ENCODE data around the gene PLA2G4B.

The PLA2G4B gene

GRCh38 chr15:41885841-41886240 is 47.2 kb downstream of the PLA2G4B start:
- no peak for DNase-seq

- no peak for DNase-seq
Measured at GRCh38 chr15:41886741-41887140, 48.1 kb downstream of the PLA2G4B start.

DNA sequence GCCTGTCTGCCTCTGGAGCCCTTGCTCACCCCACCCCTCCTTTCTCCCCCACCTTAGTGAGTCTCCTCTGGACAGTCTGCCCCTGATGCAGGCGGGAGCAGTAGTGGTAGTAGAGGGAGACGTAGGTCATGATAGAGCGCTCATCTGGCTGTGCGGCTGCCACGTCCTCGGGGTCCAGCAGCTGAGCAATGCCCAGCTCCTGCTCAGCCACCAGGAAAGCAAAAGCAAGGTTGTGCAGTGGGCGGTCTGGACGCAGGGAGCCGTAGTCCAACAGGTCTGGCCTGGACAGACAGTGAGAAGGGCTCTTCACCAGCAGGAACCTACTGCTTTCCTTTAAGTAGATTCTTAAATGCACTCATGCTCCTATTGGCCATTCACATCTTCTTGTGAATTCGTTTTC is 48.5 kb downstream of the PLA2G4B start:
- no peak for DNase-seq

- no peak for DNase-seq
Measured at GRCh38 chr15:41887893-41888292, 49.2 kb downstream of the PLA2G4B start.

DNA sequence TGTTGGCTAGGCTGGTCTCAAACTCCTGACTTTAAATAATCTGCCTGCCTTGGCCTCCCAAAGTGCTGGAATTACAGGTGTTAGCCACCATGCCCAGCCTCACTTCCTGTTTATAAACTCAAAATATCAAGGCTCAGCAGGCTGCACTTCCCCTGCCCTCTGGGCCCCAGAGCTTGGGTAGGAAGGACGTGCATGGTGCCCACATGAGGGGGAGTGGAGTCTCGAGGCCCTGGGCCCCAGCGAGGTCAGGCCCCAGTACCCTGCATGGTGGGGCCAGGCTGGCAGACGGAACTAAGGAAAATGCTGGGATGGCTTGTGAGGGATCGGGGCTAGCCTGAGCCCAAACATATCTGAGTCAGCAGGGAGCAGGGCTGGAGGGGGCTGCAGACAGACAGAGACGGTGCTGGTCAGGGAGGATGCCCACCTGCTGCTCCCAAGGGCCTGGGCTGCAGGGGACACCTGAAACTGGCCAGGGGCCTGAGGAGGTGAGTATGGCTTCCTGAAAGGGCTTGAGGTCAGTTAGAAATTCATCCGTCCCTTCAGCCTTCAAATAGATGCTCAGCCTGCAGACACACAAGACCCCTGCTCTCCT is 50.1 kb downstream of the PLA2G4B start:
- DNase-seq = no peak

GRCh38 chr15:41890050-41890690 is 51.5 kb downstream of the PLA2G4B start:
- DNase-seq = no peak

DNA sequence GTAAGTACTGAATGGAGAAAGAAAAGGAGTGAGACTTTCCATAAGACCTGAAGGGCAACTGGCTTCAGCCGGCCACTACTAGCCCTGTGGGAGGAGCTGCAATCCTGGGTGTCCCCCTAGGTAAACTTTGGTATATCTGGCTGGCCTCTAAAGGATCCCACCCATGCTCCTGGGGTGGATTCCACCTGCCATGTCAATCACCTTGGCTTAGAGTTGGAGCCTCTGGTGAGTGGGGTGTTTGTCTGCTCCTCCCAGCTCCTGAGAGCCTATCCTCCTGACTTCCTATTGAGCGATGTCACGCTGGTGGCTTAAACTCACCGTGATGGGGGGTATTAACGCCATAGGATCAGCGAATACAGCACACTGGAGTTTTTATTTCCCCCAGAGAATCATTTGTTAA is 52.6 kb downstream of the PLA2G4B start:
- DNase-seq = no peak

DNA sequence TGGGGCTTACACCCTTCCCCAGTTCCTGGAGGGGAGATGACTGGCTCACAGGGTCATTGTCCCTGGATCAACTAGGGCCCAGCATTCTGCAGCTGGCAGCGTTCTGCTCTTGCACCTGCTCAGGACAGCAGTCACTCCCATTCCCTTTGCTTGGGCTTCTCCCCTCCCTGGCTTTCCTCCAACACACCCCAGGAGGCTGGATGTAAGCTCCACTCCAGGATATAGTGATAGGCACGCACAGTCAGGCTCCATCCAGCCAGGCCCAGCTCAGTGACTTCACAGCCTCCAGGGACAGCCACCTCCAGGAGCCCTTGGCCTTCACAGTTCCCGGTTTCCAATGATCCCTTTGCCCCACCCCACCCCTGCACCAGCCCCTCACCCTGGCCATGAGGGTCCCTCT is 53.3 kb downstream of the PLA2G4B start:
- DNase-seq = no peak

- DNase-seq = no peak
Measured at GRCh38 chr15:41892621-41893421, 54.2 kb downstream of the PLA2G4B start.

DNA sequence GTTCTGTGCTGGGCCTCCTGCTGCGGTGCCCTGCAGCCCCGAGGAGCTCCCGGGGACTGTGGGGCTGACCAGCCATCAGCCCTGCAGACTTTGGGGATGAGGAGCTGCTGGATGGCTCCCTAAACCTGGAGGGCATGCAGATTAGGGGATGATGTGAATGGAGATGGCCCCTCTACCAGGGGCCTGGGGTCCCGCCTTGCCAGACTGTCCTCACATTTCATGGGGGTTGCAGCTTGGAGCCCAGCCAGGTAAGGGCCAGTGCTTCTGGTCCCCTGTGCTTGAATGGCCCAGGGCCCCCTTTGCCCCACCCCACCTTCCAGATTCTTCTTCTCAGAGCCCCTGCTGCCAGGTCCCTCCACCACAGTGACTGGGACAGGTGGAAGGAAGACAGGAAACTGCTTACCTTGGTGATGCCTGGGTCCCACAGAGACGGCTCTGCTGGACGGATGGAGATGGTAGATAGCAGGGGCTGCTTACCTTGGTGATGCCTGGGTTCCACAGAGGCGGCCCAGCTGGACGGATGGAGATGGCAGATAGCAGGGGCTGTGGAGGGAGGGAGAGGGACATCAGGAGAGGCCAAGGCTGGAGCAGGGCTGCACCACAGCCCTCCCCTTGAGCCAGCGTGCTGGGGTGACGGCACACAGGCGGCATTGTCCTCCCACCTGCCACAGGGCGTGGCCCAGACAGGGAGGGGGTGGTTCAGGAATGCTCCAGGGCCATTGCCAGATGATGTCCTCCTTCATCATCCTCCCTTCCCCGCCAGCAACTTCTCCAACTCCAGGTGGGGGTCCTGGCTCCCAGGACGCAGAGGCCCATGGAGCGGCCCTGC is 55.0 kb downstream of the PLA2G4B start, which contains the start of gene SPTBN5:
SPTBN5 (minus strand) TSS at position 632 of the 829 bp plus-strand sequence; CDS start at position 76, 556 bp downstream.
- no peak for DNase-seq

GRCh38 chr15:41894251-41894790 is 55.7 kb downstream of the PLA2G4B start:
- DNase-seq = no peak

DNA sequence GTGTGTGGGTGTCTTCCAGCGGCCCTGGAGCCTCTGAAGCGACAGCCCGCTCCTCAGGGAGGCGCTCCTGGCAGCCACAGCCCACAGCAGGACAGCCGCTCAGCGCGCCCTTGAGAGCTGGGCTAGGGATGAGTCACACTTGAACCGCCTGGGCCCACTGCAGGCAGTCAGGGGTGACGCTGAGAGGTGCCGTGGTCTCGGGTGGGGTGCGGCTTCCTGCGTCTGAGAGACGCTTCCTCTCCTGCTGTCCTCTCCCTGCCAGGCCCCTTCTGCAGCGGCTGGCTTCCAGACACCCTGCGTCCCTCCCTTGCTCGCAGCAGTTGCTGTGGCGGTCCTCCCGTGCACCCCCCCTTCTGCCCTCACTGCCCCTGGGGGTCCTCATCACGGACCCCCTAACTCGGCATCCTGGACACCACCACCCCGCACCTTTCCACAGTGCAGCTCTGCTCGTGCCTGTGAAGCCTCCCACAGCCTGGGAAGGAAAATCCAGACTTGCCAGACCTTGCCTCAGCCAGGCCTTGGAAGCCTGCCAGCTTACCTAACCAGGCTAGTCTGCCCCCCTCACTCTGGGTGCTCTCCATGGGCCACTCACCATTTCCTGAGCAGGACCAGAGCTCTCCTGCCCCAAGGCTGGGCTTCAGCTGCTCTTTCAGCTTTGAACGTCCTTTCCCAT is 56.3 kb downstream of the PLA2G4B start:
- DNase-seq = peak in 7 of 51 donors; percentile 8 to 40 (median 19)

DNA sequence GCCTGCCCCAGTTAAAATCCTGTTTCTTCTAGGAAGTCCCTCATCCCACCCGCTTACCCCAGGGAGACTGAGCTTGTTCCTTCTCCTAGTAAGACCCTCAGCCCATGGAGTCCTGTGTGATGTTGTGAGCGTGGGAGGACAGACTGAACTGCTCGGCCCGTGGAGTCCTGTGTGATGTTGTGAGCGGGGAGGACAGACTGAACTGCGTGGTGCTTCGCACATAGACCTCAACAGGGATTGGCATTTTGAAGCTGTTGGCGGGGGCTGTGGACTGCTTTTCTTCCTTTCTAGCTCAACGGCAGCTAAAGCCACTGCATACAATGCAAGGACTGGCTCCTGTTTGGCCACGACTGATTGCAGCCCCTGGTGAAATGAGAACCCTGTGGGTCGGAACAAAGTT is 56.8 kb downstream of the PLA2G4B start:
- DNase-seq = no peak

DNA sequence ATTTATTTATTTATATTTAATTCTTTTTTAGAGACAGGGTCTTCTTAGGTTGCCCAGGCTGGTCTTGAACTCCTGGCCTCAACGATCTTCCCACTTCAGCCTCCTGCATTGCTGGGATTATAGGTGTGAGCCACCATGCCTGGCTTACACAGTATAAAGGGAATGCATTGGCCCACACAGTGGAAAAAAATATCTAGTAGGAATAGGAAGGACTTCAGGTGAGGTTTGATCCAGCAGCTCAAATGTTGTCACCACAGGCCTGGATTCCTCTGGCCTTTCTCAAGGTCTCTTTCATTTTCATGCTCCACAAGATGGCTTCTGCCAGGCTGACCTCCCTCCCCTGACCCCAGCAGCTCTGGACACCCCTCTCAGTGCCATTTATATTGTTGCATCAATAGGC is 57.3 kb downstream of the PLA2G4B start:
- DNase-seq = no peak

DNA sequence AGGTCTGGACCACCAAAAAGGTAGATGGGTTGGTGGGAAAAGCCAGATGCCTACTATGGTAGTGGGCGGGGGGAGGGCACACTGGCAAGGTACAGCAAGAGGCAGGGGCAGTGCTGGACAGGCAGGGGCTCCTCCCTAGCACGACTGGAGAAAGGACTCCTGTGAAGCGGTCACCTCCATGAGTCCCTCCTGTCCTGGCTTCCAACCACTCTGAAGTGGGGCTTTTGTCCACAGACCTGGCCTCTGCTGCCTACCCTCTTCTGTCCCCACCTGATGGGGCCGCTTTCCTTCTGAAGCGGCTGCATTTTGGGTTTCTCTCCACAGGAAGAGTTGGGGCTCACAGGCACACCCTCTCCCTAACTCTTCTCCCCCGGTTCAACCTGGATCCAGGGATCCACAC is 57.9 kb downstream of the PLA2G4B start:
- DNase-seq = no peak

DNA sequence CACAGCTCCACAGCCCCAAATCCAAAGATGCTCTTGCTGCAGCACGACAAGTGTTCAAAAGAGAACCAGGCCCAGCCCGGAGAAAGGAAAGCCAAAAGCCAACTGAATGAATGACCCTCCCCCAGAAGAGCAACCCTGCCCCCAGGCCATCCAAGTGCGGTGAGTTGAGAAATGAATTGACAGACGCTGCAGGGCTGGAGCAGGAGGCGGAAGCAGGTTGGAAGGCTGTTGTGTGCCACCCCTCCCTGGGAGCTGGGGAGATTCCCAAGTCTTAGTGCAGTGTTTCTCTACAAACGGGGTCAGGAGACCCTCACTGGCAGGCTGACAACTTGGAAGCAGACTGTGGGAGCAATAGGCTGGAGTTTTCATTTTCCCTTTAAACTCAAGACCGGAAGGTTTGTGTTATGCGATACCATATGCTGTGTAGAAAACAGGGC is 58.7 kb downstream of the PLA2G4B start:
- DNase-seq = no peak

All from hypothalamus (tissue), 51 donors.